Activated T-cell treated with anti-CD3 and anti-CD28 coated beads, Interleukin-2, amount 50 U/mL, for 72 hours (primary cell): ENCODE results near the gene CBR3. TPM values are rescaled to one million over a fixed set of nuclear protein-coding genes. Genes with fewer than 3 reads are reported as not detected.

Experiments used
- ATAC-seq, 2 donors: fragments of 150-1000 bp; cut with Tn5 transposase; replicated peaks in 1 of 2; 2 replicates each; pipeline ENCODE4 v1.10.0; 2021; ENCODE audit warnings: moderate library complexity in 2 of 2, mild to moderate bottlenecking in 1 of 2
- DNase-seq, 2 donors: peaks; one replicate each; pipeline ENCODE4 v3.0.0; 2021 to 2022; ENCODE audit warnings: mixed read lengths in 1 of 2
- H3K27ac Mint-ChIP-seq: one replicate; pipeline ENCODE4 v1.8.0; 2022; ENCODE audit warnings: mild to moderate bottlenecking, moderate library complexity, mixed read lengths
- H3K27me3 Mint-ChIP-seq: one replicate; pipeline ENCODE4 v1.8.0; 2022; ENCODE audit warnings: low read depth, mixed read lengths
- H3K36me3 Mint-ChIP-seq, 2 donors: one replicate each; pipeline ENCODE4 v1.8.0; 2022; ENCODE audit warnings: mixed read lengths in 2 of 2, mild to moderate bottlenecking in 1 of 2; ENCODE audit not compliant: insufficient read depth in 2 of 2
- H3K4me1 Mint-ChIP-seq: one replicate; pipeline ENCODE4 v1.8.0; 2022; ENCODE audit warnings: low read depth, mixed read lengths
- H3K4me3 Mint-ChIP-seq, 2 donors: one replicate each; pipeline ENCODE4 v1.8.0; 2022; ENCODE audit warnings: mild to moderate bottlenecking in 2 of 2, mixed read lengths in 2 of 2, moderate library complexity in 2 of 2
- H3K9me3 Mint-ChIP-seq, 2 donors: one replicate each; pipeline ENCODE4 v1.8.0; 2022; ENCODE audit warnings: mixed read lengths in 2 of 2
- total RNA-seq, 2 donors: library from RNA; stranded (reverse); gene quantifications; one replicate each; pipeline ENCODE4 v1.2.3, GENCODE V29; 2022

The CBR3 gene
- total RNA-seq, 2 donors from 2014 or later = 13.0 to 19.2 TPM

GRCh38 chr21:36149788-36150711 lies 15.2 kb downstream of the CBR3 start:
- H3K27ac Mint-ChIP-seq = no peak overlapping the region
- no peak overlapping the region for H3K4me3 Mint-ChIP-seq
- H3K9me3 Mint-ChIP-seq = no peaks in the 10 kb centered on the region
- peaks cover 17% of the 10 kb centered on the region for H3K4me1 Mint-ChIP-seq
- DNase-seq = no peak
- peaks cover 0 to 3% of the 10 kb centered on the region in 2 donors for H3K36me3 Mint-ChIP-seq
- peak in 1 of 2 donors; percentile 27 for ATAC-seq
- no peaks in the 10 kb centered on the region for H3K27me3 Mint-ChIP-seq

GRCh38 chr21:36155603-36156338 lies 20.9 kb downstream of the CBR3 start:
- H3K27ac Mint-ChIP-seq = no peak overlapping the region
- no peak for DNase-seq

GRCh38 chr21:36156339-36156814 lies 21.5 kb downstream of the CBR3 start:
- Mint-ChIP-seq H3K4me3 (peak overlapping the region; percentile 87 to 90), H3K36me3 (no peaks in the 10 kb centered on the region), H3K27ac (no peak overlapping the region)

More at GRCh38 chr21:36155603-36156338, 20.9 kb downstream of the CBR3 start:
- Mint-ChIP-seq H3K4me1 (peaks cover 25% of the 10 kb centered on the region), H3K9me3 (no peaks in the 10 kb centered on the region), H3K4me3 (peak overlapping the region; percentile 87 to 90), H3K27me3 (no peaks in the 10 kb centered on the region), H3K36me3 (no peaks in the 10 kb centered on the region)
- no peak for ATAC-seq

GRCh38 chr21:36156815-36157670 lies 22.2 kb downstream of the CBR3 start, which contains the start of gene DOP1B:
TSS of gene DOP1B (plus strand) at chr21:36156824. CDS start at chr21:36164734, 7,910 bp downstream.
- Mint-ChIP-seq H3K27me3 (no peaks in the 10 kb centered on the region), H3K4me1 (peaks cover 25% of the 10 kb centered on the region), H3K36me3 (no peaks in the 10 kb centered on the region), H3K4me3 (peak within 1 kb of the TSS; percentile 87 to 90), H3K27ac (no peak within 1 kb of the TSS), H3K9me3 (no peaks in the 10 kb centered on the region)
- DNase-seq = peak; percentile 63 to 65
- peak; percentile 17 to 34 for ATAC-seq

More at GRCh38 chr21:36156339-36156814, 21.5 kb downstream of the CBR3 start:
- Mint-ChIP-seq H3K9me3 (no peaks in the 10 kb centered on the region), H3K4me1 (peaks cover 25% of the 10 kb centered on the region), H3K27me3 (no peaks in the 10 kb centered on the region)
- peak; percentile 100 for DNase-seq
- peak; percentile 89 for ATAC-seq

- Mint-ChIP-seq H3K27me3 (no peaks in the 10 kb centered on the region), H3K9me3 (no peaks in the 10 kb centered on the region), H3K27ac (no peak overlapping the region), H3K4me1 (peaks cover 30% of the 10 kb centered on the region), H3K36me3 (no peaks in the 10 kb centered on the region), H3K4me3 (no peak overlapping the region)
- ATAC-seq (no peak), DNase-seq (no peak)
Observed at GRCh38 chr21:36159356-36159921, 24.6 kb downstream of the CBR3 start.

- no peaks in the 10 kb centered on the region for H3K36me3 Mint-ChIP-seq
- no peak for ATAC-seq
- H3K27ac Mint-ChIP-seq = no peak overlapping the region
- DNase-seq = no peak
- H3K9me3 Mint-ChIP-seq = no peaks in the 10 kb centered on the region
- no peak overlapping the region for H3K4me3 Mint-ChIP-seq
- H3K4me1 Mint-ChIP-seq = peaks cover 25% of the 10 kb centered on the region
- no peaks in the 10 kb centered on the region for H3K27me3 Mint-ChIP-seq
Observed at GRCh38 chr21:36160850-36161178, 25.9 kb downstream of the CBR3 start.

GRCh38 chr21:36162631-36163030 lies 27.8 kb downstream of the CBR3 start:
- Mint-ChIP-seq H3K36me3 (no peaks in the 10 kb centered on the region), H3K27ac (no peak overlapping the region), H3K9me3 (no peaks in the 10 kb centered on the region), H3K4me1 (peaks cover 21% of the 10 kb centered on the region), H3K4me3 (no peak overlapping the region), H3K27me3 (no peaks in the 10 kb centered on the region)
- DNase-seq = no peak
- ATAC-seq = no peak

- H3K27me3 Mint-ChIP-seq = no peaks in the 10 kb centered on the region
- no peaks in the 10 kb centered on the region for H3K9me3 Mint-ChIP-seq
- H3K4me3 Mint-ChIP-seq = no peak overlapping the region
- no peak for ATAC-seq
- DNase-seq = no peak
- peaks cover 12% of the 10 kb centered on the region for H3K4me1 Mint-ChIP-seq
- no peaks in the 10 kb centered on the region for H3K36me3 Mint-ChIP-seq
- no peak overlapping the region for H3K27ac Mint-ChIP-seq
Observed at GRCh38 chr21:36163750-36164741, 29.2 kb downstream of the CBR3 start.

- Mint-ChIP-seq H3K4me1 (peaks cover 12% of the 10 kb centered on the region), H3K9me3 (no peaks in the 10 kb centered on the region), H3K27ac (no peak overlapping the region)
Observed at GRCh38 chr21:36165356-36165755, 30.5 kb downstream of the CBR3 start.

GRCh38 chr21:36166705-36167104 lies 31.8 kb downstream of the CBR3 start:
- Mint-ChIP-seq H3K9me3 (no peaks in the 10 kb centered on the region), H3K27me3 (no peaks in the 10 kb centered on the region), H3K27ac (no peak overlapping the region), H3K4me1 (peaks cover 12% of the 10 kb centered on the region), H3K4me3 (no peak overlapping the region), H3K36me3 (peaks cover 0 to 3% of the 10 kb centered on the region in 2 donors)
- ATAC-seq (no peak), DNase-seq (no peak)

More at GRCh38 chr21:36165356-36165755, 30.5 kb downstream of the CBR3 start:
- H3K27me3 Mint-ChIP-seq = no peaks in the 10 kb centered on the region
- DNase-seq (no peak), ATAC-seq (no peak)
- peaks cover 0 to 3% of the 10 kb centered on the region in 2 donors for H3K36me3 Mint-ChIP-seq
- no peak overlapping the region for H3K4me3 Mint-ChIP-seq

GRCh38 chr21:36167541-36167940 lies 32.7 kb downstream of the CBR3 start:
- Mint-ChIP-seq H3K9me3 (no peaks in the 10 kb centered on the region), H3K4me3 (no peak overlapping the region), H3K36me3 (peaks cover 0 to 3% of the 10 kb centered on the region in 2 donors), H3K27me3 (no peaks in the 10 kb centered on the region), H3K4me1 (peaks cover 9% of the 10 kb centered on the region), H3K27ac (no peak overlapping the region)
- DNase-seq (no peak), ATAC-seq (no peak)
